IMR-90 (cell line): Measurements from ENCODE around the gene MUC6. TPM values are rescaled to one million over a fixed set of nuclear protein-coding genes. Genes with fewer than 3 reads are reported as not detected.

Experiments
- ATAC-seq: fragments of 200-7000 bp; cut with Tn5 transposase; 2 replicates; pipeline ENCODE4 v1.9.1; 2020; ENCODE audit warnings: low read depth, mild to moderate bottlenecking, moderate library complexity
- BruUV-seq: library from RNA; stranded (reverse); fragments of 400-500 nt; replicated peaks from 2 replicates; lab custom pipeline; 2021; lab: Mats Ljungman, UMichigan
- CTCF ChIA-PET: fragments of 300-600 bp; formaldehyde crosslinking; extraction: SDS; loops from one replicate; lab custom pipeline; 2021; ENCODE audit warnings: antibody characterized with exemption; lab: Yijun Ruan, JAX
- POLR2A ChIA-PET: fragments of 300-600 bp; sonication (Branson Sonifier 250); formaldehyde crosslinking; loops from one replicate; lab custom pipeline; 2022; ENCODE audit warnings: antibody characterized with exemption; ENCODE audit not compliant: unreplicated experiment; lab: Charles Lee
- DNase-seq: peaks from one replicate; pipeline ENCODE4 v3.0.0; 2013
- H2AFZ ChIP-seq: replicated peaks from 2 replicates; pipeline ENCODE3; 2013; ENCODE audit warnings: low read length, mild to moderate bottlenecking; ENCODE audit not compliant: poor library complexity
- H2AK5ac ChIP-seq: 2 replicates; pipeline ENCODE4 v1.6.1; 2013; ENCODE audit warnings: low read depth, low read length, inconsistent platforms
- H2AK9ac ChIP-seq: replicated peaks from 2 replicates; pipeline ENCODE3; 2013; ENCODE audit warnings: mild to moderate bottlenecking, low read depth, low read length, moderate library complexity; ENCODE audit not compliant: poor library complexity
- H2BK120ac ChIP-seq: 2 replicates; pipeline ENCODE4 v1.6.1; 2013; ENCODE audit warnings: low read depth, low read length, inconsistent platforms
- H2BK15ac ChIP-seq: 3 replicates; pipeline ENCODE4 v1.6.1; 2013; ENCODE audit warnings: low read depth, low read length, inconsistent platforms
- H2BK20ac ChIP-seq: 2 replicates; pipeline ENCODE4 v1.6.1; 2013; ENCODE audit warnings: low read depth, mild to moderate bottlenecking, inconsistent platforms, low read length, moderate library complexity
- H2BK5ac ChIP-seq: 2 replicates; pipeline ENCODE4 v1.6.1; 2013; ENCODE audit warnings: mild to moderate bottlenecking, low read depth, low read length, inconsistent platforms; ENCODE audit not compliant: poor library complexity, severe bottlenecking
- H3K14ac ChIP-seq: replicated peaks from 2 replicates; pipeline ENCODE4 v1.6.1; 2013; ENCODE audit warnings: low read depth, low read length, inconsistent platforms
- H3K18ac ChIP-seq: 2 replicates; pipeline ENCODE4 v1.6.1; 2013; ENCODE audit warnings: low read depth, low read length, control low read depth
- H3K23ac ChIP-seq: 2 replicates; pipeline ENCODE4 v1.6.1; 2013; ENCODE audit warnings: low read depth, low read length, inconsistent platforms
- H3K27ac ChIP-seq: 2 replicates; pipeline ENCODE4 v1.5.1; 2013; ENCODE audit warnings: mild to moderate bottlenecking, control low read depth, low read length; ENCODE audit not compliant: insufficient read depth
- H3K27me3 ChIP-seq: 2 replicates; pipeline ENCODE4 v1.6.1; 2013; ENCODE audit warnings: low read length; ENCODE audit not compliant: control insufficient read depth, insufficient read depth
- H3K36me3 ChIP-seq: 2 replicates; pipeline ENCODE4 v1.6.1; 2013; ENCODE audit warnings: low read length, mixed read lengths; ENCODE audit not compliant: control insufficient read depth, insufficient read depth
- H3K4ac ChIP-seq: 2 replicates; pipeline ENCODE4 v1.6.1; 2013; ENCODE audit warnings: low read depth, low read length, inconsistent platforms
- H3K4me1 ChIP-seq: 2 replicates; pipeline ENCODE4 v1.6.1; 2013; ENCODE audit warnings: low read length, mixed read lengths; ENCODE audit not compliant: control insufficient read depth, insufficient read depth
- H3K4me2 ChIP-seq: 2 replicates; pipeline ENCODE4 v1.6.1; 2013; ENCODE audit warnings: low read depth, mild to moderate bottlenecking, control low read depth, low read length, moderate library complexity
- H3K4me3 ChIP-seq: 2 replicates; pipeline ENCODE4 v1.5.1; 2013; ENCODE audit warnings: low read depth, mild to moderate bottlenecking, control low read depth, low read length, moderate library complexity; ENCODE audit not compliant: insufficient read depth
- H3K56ac ChIP-seq: 2 replicates; pipeline ENCODE4 v1.6.1; 2013; ENCODE audit warnings: low read length, inconsistent platforms; ENCODE audit not compliant: insufficient read depth; ENCODE audit errors: extremely low read depth
- H3K79me1 ChIP-seq, 2 experiments: 2 replicates each; pipeline ENCODE4 v1.6.1; 2013; ENCODE audit warnings: low read length in 2 of 2, inconsistent platforms in 1 of 2, low read depth in 1 of 2
- H3K9ac ChIP-seq: 2 replicates; pipeline ENCODE4 v1.6.1; 2013; ENCODE audit warnings: low read depth, low read length, control low read depth
- H3K9me1 ChIP-seq: 2 replicates; pipeline ENCODE4 v1.6.1; 2013; ENCODE audit warnings: low read length, inconsistent platforms; ENCODE audit not compliant: insufficient read depth
- H3K9me3 ChIP-seq: 2 replicates; pipeline ENCODE4 v1.6.1; 2013; ENCODE audit warnings: low read length; ENCODE audit not compliant: control insufficient read depth, insufficient read depth
- H4K20me1 ChIP-seq: 2 replicates; pipeline ENCODE4 v1.6.1; 2013; ENCODE audit warnings: low read length, inconsistent platforms; ENCODE audit not compliant: insufficient read depth
- H4K5ac ChIP-seq: 2 replicates; pipeline ENCODE4 v1.6.1; 2013; ENCODE audit warnings: mild to moderate bottlenecking, low read depth, low read length, control low read depth
- H4K8ac ChIP-seq, 2 experiments: 2 replicates each; pipeline ENCODE4 v1.6.1; 2013; ENCODE audit warnings: low read depth in 2 of 2, low read length in 2 of 2, control low read depth in 1 of 2, inconsistent platforms in 1 of 2
- H4K91ac ChIP-seq: 2 replicates; pipeline ENCODE4 v1.6.1; 2013; ENCODE audit warnings: low read depth, low read length, inconsistent platforms; ENCODE audit not compliant: insufficient read depth
- CHD1 ChIP-seq: IDR thresholded peaks from 2 replicates; pipeline ENCODE4 v1.6.1; 2012; ENCODE audit warnings: low read depth, low read length, improper control_type of control experiment
- FOS ChIP-seq: fragments of 150-350 bp; IDR thresholded peaks from 2 replicates; pipeline ENCODE4 v1.6.1; 2016; ENCODE audit warnings: low read depth, low read length
- NFE2L2 ChIP-seq: fragments of 150-350 bp; IDR thresholded peaks from 2 replicates; pipeline ENCODE4 v1.6.1; 2016; ENCODE audit warnings: low read depth, mild to moderate bottlenecking, low read length
- RAD21 ChIP-seq: IDR thresholded peaks from 2 replicates; pipeline ENCODE4 v1.6.1; 2012; ENCODE audit warnings: low read length, improper control_type of control experiment
- RCOR1 ChIP-seq: IDR thresholded peaks from 2 replicates; pipeline ENCODE4 v1.6.1; 2012; ENCODE audit warnings: mild to moderate bottlenecking, low read length, improper control_type of control experiment; ENCODE audit not compliant: insufficient replicate concordance
- RFX5 ChIP-seq: IDR thresholded peaks from 2 replicates; pipeline ENCODE4 v1.8.0; 2012; ENCODE audit warnings: low read depth, mild to moderate bottlenecking, low read length, moderate library complexity
- SMC3 ChIP-seq: fragments of 150-350 bp; IDR thresholded peaks from 2 replicates; pipeline ENCODE4 v1.6.1; 2016; ENCODE audit warnings: low read depth, mild to moderate bottlenecking, antibody characterized with exemption, low read length, moderate library complexity
- WGBS, 2 experiments: methylation state at CpG; one replicate each; pipeline versions ENCODE4 v1.1.5 to v1.1.7; 2013; ENCODE audit warnings: missing lambda C conversion rate in 2 of 2; ENCODE audit not compliant: insufficient read length in 1 of 2; ENCODE audit errors: extremely low coverage in 2 of 2; 5-methylcytosine and 5-hydroxymethylcytosine counted together
- dilution Hi-C: fragments of 300-500 bp; cut with HindIII; formaldehyde crosslinking; loops from one replicate; pipeline ENCODE4 v1.14.3; 2018; ENCODE audit warnings: low sequenced_read_pairs; ENCODE audit not compliant: unreplicated experiment
- in situ Hi-C: fragments of 300-500 bp; cut with MboI; formaldehyde crosslinking; loops from 3 replicates; pipeline ENCODE4 v1.14.3; 2019; ENCODE audit warnings: low sequenced_read_pairs, inconsistent platforms, mixed read lengths
- intact Hi-C: fragments of 100-400 bp; cut with micrococcal nuclease; formaldehyde crosslinking; loops from 2 replicates; pipeline ENCODE4 v1.10.0; 2022
- polyA plus RNA-seq, 3 experiments: library from polyadenylated mRNA; depleted of rRNA; stranded (reverse); fragments of >200 nt; gene quantifications; 2 replicates each; pipeline ENCODE4 v1.2.3, GENCODE V29; 2012; ENCODE audit warnings: low replicate concordance in 1 of 3
- total RNA-seq: library from RNA; depleted of rRNA; stranded (reverse); fragments of >200 nt; gene quantifications from 2 replicates; pipeline ENCODE4 v1.2.3, GENCODE V29; 2012
- TF ChIP-seq, protein P1 (sequence below): fragments of 150-350 bp; IDR thresholded peaks from 2 replicates; pipeline ENCODE4 v1.6.1; 2017; ENCODE audit warnings: mild to moderate bottlenecking, antibody characterized with exemption, low read length, low read depth

The MUC6 gene
- total and polyA plus RNA-seq, 2 of the 4 experiments (the other 2 are of a cell fraction) = not detected

DNA sequence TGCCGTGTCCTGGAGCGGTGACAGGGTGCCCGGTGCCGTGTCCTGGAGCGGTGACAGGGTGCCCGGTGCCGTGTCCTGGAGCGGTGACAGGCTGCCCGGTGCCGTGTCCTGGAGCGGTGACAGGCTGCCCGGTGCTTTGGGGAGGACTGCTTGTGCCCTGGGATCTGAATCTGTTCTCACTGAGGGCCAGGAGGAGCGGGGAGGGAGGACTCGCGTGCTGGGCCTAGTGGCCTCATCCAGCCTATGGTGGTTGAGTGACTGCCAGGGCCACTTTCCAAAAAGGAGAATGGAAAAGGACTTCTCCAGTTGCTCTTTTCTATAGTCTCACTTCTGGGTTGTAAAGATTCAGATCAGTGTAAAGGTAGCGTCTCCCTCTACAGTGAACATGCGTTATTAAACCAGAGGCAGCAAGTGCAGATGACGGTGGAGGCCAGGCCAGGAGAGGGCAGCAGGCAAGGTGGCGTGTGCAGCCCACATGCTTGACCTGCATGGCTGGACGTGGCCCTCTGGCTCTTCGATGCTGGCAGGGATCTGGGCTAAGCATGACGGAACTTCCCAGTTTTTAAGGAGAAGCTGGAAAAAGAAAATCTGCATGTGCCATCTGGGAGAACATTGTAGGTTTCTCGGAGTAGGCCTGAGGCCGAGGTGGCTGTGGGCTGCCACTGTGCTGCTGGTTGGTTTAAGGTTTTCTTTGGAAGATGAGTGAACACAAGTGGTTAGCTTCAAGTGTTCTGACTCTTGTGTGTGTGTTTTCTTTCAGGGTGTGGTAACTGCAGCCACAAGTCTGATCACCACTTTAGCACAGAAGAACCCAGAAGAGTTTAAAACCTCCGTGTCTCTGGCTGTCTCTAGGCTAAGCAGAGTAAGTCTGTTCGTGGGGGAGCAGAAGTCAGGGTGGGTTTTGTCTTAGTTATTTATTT lies 55.8 kb downstream of the MUC6 start:
- peaks cover 41% of the 10 kb centered on the region for H4K20me1 ChIP-seq
- DNase-seq = no peak
- no peak overlapping the region for H3K18ac ChIP-seq
- H4K91ac ChIP-seq = no peak overlapping the region
- in situ Hi-C loops = no loop called here
- no peak overlapping the region for H2AK5ac ChIP-seq
- H3K4me3 ChIP-seq = no peak overlapping the region
- H3K9ac ChIP-seq = no peak overlapping the region
- H4K8ac ChIP-seq = no peak overlapping the region
- no peak overlapping the region for H3K4ac ChIP-seq
- intact Hi-C loops = no loop called here
- no peak overlapping the region for H3K56ac ChIP-seq
- H3K27me3 ChIP-seq = no peaks in the 10 kb centered on the region
- H3K4me1 ChIP-seq = no peaks in the 10 kb centered on the region
- 92% methylated on average over 2 of the region's 26 CpGs; no CpG with 5 or more reads in 1 of the 2 experiments for WGBS, 2 experiments
- no peak overlapping the region for H2BK5ac ChIP-seq
- no peak overlapping the region for H3K27ac ChIP-seq
- H3K4me2 ChIP-seq = no peak overlapping the region
- peaks cover 55% of the 10 kb centered on the region for H3K36me3 ChIP-seq
- no peaks in the 10 kb centered on the region for H3K9me1 ChIP-seq
- TF ChIP-seq NFE2L2 (no peak), RCOR1 (no peak), RFX5 (no peak), CHD1 (no peak), SMC3 (no peak), FOS (no peak), RAD21 (no peak)
- TF ChIP-seq, protein P1, sequence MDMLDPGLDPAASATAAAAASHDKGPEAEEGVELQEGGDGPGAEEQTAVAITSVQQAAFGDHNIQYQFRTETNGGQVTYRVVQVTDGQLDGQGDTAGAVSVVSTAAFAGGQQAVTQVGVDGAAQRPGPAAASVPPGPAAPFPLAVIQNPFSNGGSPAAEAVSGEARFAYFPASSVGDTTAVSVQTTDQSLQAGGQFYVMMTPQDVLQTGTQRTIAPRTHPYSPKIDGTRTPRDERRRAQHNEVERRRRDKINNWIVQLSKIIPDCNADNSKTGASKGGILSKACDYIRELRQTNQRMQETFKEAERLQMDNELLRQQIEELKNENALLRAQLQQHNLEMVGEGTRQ = no peak
- H2AK9ac ChIP-seq = no peak overlapping the region
- no peaks in the 10 kb centered on the region for H3K9me3 ChIP-seq
- ChIA-PET CTCF (no interaction called here), POLR2A (no interaction called here)
- no peak overlapping the region for H2BK120ac ChIP-seq
- peaks cover 17 to 55% of the 10 kb centered on the region in 2 experiments for H3K79me1 ChIP-seq
- no peak overlapping the region for H3K23ac ChIP-seq
- H4K5ac ChIP-seq = no peak overlapping the region
- dilution Hi-C loops = no loop called here
- no TSS peak for BruUV-seq
- ATAC-seq = no peak
- H3K14ac ChIP-seq = no peak overlapping the region
- H2BK15ac ChIP-seq = no peak overlapping the region
- H2BK20ac ChIP-seq = no peak overlapping the region
- H2AFZ ChIP-seq = no peak overlapping the region
